Spinal cord (tissue), 10 donors: ENCODE data around the gene WDR89. TPM values are rescaled to one million over a fixed set of nuclear protein-coding genes. Genes with fewer than 3 reads are reported as not detected.
"Not testable (repeated sequence)": the region's sequence is repeated elsewhere in the genome, so short reads cannot be mapped to it uniquely, and the experiment has no call there.

Experiments
- DNase-seq, 6 donors: peaks; one replicate each; pipeline versions ENCODE4 v3.0.0 to v3.0.0-alpha.2; 2013 to 2015; ENCODE audit warnings: low spot score in 6 of 6, low read depth in 4 of 6
- H3K27ac ChIP-seq: one replicate; pipeline ENCODE4 v1.5.1; 2013; ENCODE audit warnings: low read depth, low read length, control low read depth
- H3K27me3 ChIP-seq: one replicate; pipeline ENCODE4 v1.6.1; 2013; ENCODE audit warnings: low read length; ENCODE audit not compliant: control insufficient read depth, insufficient read depth
- H3K36me3 ChIP-seq: one replicate; pipeline ENCODE4 v1.6.1; 2013; ENCODE audit warnings: low read length; ENCODE audit not compliant: control insufficient read depth, insufficient read depth
- H3K4me1 ChIP-seq: one replicate; pipeline ENCODE4 v1.6.1; 2013; ENCODE audit warnings: low read length; ENCODE audit not compliant: control insufficient read depth, insufficient read depth
- H3K4me3 ChIP-seq: one replicate; pipeline ENCODE4 v1.5.1; 2013; ENCODE audit warnings: low read depth, low read length, control low read depth
- H3K9me3 ChIP-seq: one replicate; pipeline ENCODE4 v1.6.1; 2013; ENCODE audit warnings: low read length; ENCODE audit not compliant: control insufficient read depth, insufficient read depth
- whole genome bisulfite sequencing: methylation state at CpG from one replicate; pipeline ENCODE4 v1.1.5; 2013; ENCODE audit warnings: missing lambda C conversion rate; ENCODE audit not compliant: insufficient coverage; 5-methylcytosine and 5-hydroxymethylcytosine counted together
- polyA plus RNA-seq, 2 donors: library from polyadenylated mRNA; unstranded; fragments of 120-200 nt; gene quantifications; one replicate each; pipeline ENCODE4 v1.2.1, GENCODE V29; 2013; ENCODE audit not compliant: insufficient read length in 2 of 2
- total RNA-seq, 2 donors: library from RNA; depleted of rRNA in 1 of 2; stranded (reverse); fragments of 120-200 nt in 1 of 2; fragments of >200 nt in 1 of 2; gene quantifications; one replicate each; pipeline versions ENCODE4 v1.2.3 to v1.2.4, GENCODE V29; 2013 to 2014
- donor health status: healthy.

Gene WDR89
- total and polyA plus RNA-seq, 4 donors, result 11.8 to 22.6 (median 17.1) TPM

- no peaks in the 10 kb centered on the region for H3K9me3 ChIP-seq
- DNase-seq, result no peak
- H3K4me3 ChIP-seq, result no peak overlapping the region
- WGBS, result no CpG with 5 or more reads among the region's 7 CpGs
- H3K27ac ChIP-seq, result no peak overlapping the region
- H3K4me1 ChIP-seq, result no peaks in the 10 kb centered on the region
- no peaks in the 10 kb centered on the region for H3K36me3 ChIP-seq
- no peaks in the 10 kb centered on the region for H3K27me3 ChIP-seq
Observed at GRCh38 chr14:63673886-63674497, 32.3 kb upstream of the WDR89 start.

DNA sequence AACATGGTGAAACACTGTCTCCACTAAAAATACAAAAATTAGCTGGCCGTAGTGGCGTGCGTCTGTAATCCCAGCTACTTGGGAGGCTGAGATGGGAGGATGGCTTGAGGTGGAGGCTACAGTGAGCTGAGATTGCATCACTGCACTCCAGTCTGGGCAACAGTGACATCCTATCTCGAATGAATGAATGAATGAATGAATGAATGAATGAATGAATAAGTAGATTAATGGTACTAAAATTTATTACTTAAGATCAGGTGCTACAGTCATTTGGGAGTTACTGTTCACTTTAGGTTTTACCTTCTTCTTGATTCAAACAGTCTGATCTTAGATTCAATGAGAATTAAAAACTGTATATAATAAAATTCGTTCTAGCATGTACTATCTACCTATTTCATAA lies 31.6 kb upstream of the WDR89 start:
- WGBS, result no CpG with 5 or more reads among the region's 5 CpGs
- Histone ChIP-seq H3K4me3 (no peak overlapping the region), H3K9me3 (no peaks in the 10 kb centered on the region), H3K36me3 (no peaks in the 10 kb centered on the region), H3K27me3 (no peaks in the 10 kb centered on the region), H3K4me1 (no peaks in the 10 kb centered on the region), H3K27ac (no peak overlapping the region)
- no peak for DNase-seq

- no peak overlapping the region for H3K27ac ChIP-seq
- 55% methylated on average over 3 of the region's 7 CpGs for WGBS
- H3K4me3 ChIP-seq, result no peak overlapping the region
- H3K9me3 ChIP-seq, result no peaks in the 10 kb centered on the region
- H3K27me3 ChIP-seq, result no peaks in the 10 kb centered on the region
- H3K4me1 ChIP-seq, result no peaks in the 10 kb centered on the region
- no peaks in the 10 kb centered on the region for H3K36me3 ChIP-seq
- DNase-seq, result no peak
Observed at GRCh38 chr14:63672417-63673180, 30.9 kb upstream of the WDR89 start.

GRCh38 chr14:63671987-63672386 lies 30.3 kb upstream of the WDR89 start:
- Histone ChIP-seq H3K27me3 (no peaks in the 10 kb centered on the region), H3K9me3 (no peaks in the 10 kb centered on the region), H3K36me3 (no peaks in the 10 kb centered on the region), H3K4me1 (no peaks in the 10 kb centered on the region), H3K4me3 (no peak overlapping the region), H3K27ac (no peak overlapping the region)
- no peak for DNase-seq
- 90% methylated on average over 2 of the region's 3 CpGs for WGBS

GRCh38 chr14:63670692-63671091 lies 29.0 kb upstream of the WDR89 start:
- DNase-seq, result peak in 1 of 6 donors; percentile 1
- Histone ChIP-seq H3K27me3 (no peaks in the 10 kb centered on the region), H3K36me3 (no peaks in the 10 kb centered on the region), H3K4me1 (no peaks in the 10 kb centered on the region), H3K9me3 (no peaks in the 10 kb centered on the region), H3K4me3 (no peak overlapping the region), H3K27ac (no peak overlapping the region)

DNA sequence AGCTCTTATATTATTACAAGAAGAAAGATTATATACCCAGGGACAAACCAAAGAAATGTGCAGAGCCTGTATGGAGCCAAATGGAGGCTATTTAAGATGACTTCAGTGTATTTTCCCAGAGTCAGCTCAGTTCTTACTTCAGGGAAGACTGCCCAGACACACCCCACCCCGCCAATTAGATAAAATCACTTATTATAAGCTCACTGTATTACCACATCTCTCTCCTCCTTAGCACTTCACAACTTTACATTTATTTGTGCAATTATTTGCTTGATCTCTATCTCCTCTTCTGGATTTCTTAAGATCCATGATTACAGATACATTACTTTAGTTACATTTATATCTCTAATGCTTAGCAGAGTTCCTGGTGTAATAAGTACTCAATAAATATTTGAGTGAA lies 24.7 kb upstream of the WDR89 start:
- Histone ChIP-seq H3K36me3 (peaks cover 9% of the 10 kb centered on the region), H3K4me1 (no peaks in the 10 kb centered on the region), H3K9me3 (no peaks in the 10 kb centered on the region), H3K27me3 (no peaks in the 10 kb centered on the region), H3K4me3 (no peak overlapping the region), H3K27ac (no peak overlapping the region)
- 100% methylated on average over 1 of the region's 1 CpG for WGBS
- no peak for DNase-seq

- H3K4me1 ChIP-seq, result peaks cover 3% of the 10 kb centered on the region
- H3K9me3 ChIP-seq, result no peaks in the 10 kb centered on the region
- H3K36me3 ChIP-seq, result peaks cover 9% of the 10 kb centered on the region
- H3K27me3 ChIP-seq, result no peaks in the 10 kb centered on the region
- 98% methylated on average over 12 of the region's 12 CpGs for WGBS
- H3K4me3 ChIP-seq, result no peak overlapping the region
- DNase-seq, result no peak
- no peak overlapping the region for H3K27ac ChIP-seq
Observed at GRCh38 chr14:63663428-63664341, 22.0 kb upstream of the WDR89 start.

GRCh38 chr14:63662776-63663175 lies 21.1 kb upstream of the WDR89 start:
- peaks cover 9% of the 10 kb centered on the region for H3K36me3 ChIP-seq
- 97% methylated on average over 7 of the region's 8 CpGs for WGBS
- peaks cover 3% of the 10 kb centered on the region for H3K4me1 ChIP-seq
- no peak overlapping the region for H3K4me3 ChIP-seq
- DNase-seq, result no peak
- no peaks in the 10 kb centered on the region for H3K27me3 ChIP-seq
- no peak overlapping the region for H3K27ac ChIP-seq
- no peaks in the 10 kb centered on the region for H3K9me3 ChIP-seq

DNA sequence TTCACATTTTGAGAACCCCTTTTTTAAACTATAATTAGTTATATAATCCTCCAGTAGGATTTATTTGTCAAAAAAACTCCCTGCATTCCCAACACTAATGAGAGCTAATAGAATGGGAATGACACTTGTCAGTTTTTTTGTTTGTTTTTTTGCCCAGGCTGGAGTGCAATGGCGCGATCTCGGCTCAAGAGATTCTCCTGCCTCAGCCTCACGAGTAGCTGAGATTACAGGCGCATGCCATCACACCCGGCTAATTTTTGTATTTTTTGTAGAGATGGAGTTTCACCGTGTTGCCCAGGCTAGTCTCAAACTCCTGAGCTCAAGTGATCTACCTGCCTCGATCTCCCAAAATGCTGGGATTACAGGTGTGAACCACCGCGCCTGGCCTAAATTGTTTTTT lies 20.2 kb upstream of the WDR89 start:
- not testable (repeated sequence) for H3K36me3 ChIP-seq, H3K4me1 ChIP-seq, DNase-seq, H3K9me3 ChIP-seq, H3K27ac ChIP-seq, H3K27me3 ChIP-seq, H3K4me3 ChIP-seq
- 94% methylated on average over 3 of the region's 10 CpGs for WGBS
